IMR-90 (cell line): Measurements from ENCODE around the gene NEURL1B.

ENCODE experiments used
- POLR2A ChIP-seq: IDR thresholded peaks from 2 replicates; pipeline ENCODE4 v1.6.1; 2012; ENCODE audit warnings: mild to moderate bottlenecking, low read depth, low read length
- RAD21 ChIP-seq: IDR thresholded peaks from 2 replicates; pipeline ENCODE4 v1.6.1; 2012; ENCODE audit warnings: low read length, improper control_type of control experiment
- RFX5 ChIP-seq: IDR thresholded peaks from 2 replicates; pipeline ENCODE4 v1.8.0; 2012; ENCODE audit warnings: low read depth, mild to moderate bottlenecking, low read length, moderate library complexity
- TF ChIP-seq, protein P1 (sequence below): conservative IDR thresholded peaks from 2 replicates; pipeline ENCODE4 v1.5.1; 2012; ENCODE audit warnings: mild to moderate bottlenecking, low read depth, low read length, improper control_type of control experiment
- TF ChIP-seq, protein P2 (sequence below): fragments of 150-350 bp; IDR thresholded peaks from 2 replicates; pipeline ENCODE4 v1.6.1; 2017; ENCODE audit warnings: mild to moderate bottlenecking, antibody characterized with exemption, low read length, low read depth

- TF ChIP-seq POLR2A (no peak), RFX5 (no peak), RAD21 (no peak)
- TF ChIP-seq, protein P1, sequence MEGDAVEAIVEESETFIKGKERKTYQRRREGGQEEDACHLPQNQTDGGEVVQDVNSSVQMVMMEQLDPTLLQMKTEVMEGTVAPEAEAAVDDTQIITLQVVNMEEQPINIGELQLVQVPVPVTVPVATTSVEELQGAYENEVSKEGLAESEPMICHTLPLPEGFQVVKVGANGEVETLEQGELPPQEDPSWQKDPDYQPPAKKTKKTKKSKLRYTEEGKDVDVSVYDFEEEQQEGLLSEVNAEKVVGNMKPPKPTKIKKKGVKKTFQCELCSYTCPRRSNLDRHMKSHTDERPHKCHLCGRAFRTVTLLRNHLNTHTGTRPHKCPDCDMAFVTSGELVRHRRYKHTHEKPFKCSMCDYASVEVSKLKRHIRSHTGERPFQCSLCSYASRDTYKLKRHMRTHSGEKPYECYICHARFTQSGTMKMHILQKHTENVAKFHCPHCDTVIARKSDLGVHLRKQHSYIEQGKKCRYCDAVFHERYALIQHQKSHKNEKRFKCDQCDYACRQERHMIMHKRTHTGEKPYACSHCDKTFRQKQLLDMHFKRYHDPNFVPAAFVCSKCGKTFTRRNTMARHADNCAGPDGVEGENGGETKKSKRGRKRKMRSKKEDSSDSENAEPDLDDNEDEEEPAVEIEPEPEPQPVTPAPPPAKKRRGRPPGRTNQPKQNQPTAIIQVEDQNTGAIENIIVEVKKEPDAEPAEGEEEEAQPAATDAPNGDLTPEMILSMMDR, result no peak
- TF ChIP-seq, protein P2, sequence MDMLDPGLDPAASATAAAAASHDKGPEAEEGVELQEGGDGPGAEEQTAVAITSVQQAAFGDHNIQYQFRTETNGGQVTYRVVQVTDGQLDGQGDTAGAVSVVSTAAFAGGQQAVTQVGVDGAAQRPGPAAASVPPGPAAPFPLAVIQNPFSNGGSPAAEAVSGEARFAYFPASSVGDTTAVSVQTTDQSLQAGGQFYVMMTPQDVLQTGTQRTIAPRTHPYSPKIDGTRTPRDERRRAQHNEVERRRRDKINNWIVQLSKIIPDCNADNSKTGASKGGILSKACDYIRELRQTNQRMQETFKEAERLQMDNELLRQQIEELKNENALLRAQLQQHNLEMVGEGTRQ, result no peak
Measured at GRCh38 chr5:172630986-172631385, 10.1 kb upstream of the NEURL1B start.
